Stimulated activated naive CD4-positive, alpha-beta T cell treated with Interleukin-2 at 50 U/mL for 16 hours (primary cell): ENCODE data around the gene ETHE1.

ENCODE experiments used
- DNase-seq: peaks from one replicate; lab custom pipeline; 2025; lab: John Stamatoyannopoulos, UW

Gene ETHE1

GRCh38 chr19:43489310-43489709 is 37.7 kb downstream of the ETHE1 start:
- no peak for DNase-seq

- DNase-seq = no peak
These were observed 38.8 kb downstream of the ETHE1 start for GRCh38 chr19:43488179-43488578.

GRCh38 chr19:43486412-43486811 is 40.6 kb downstream of the ETHE1 start:
- DNase-seq = no peak

- DNase-seq = no peak
These were observed 41.0 kb downstream of the ETHE1 start for GRCh38 chr19:43485951-43486350.

- DNase-seq = no peak
These were observed 43.7 kb downstream of the ETHE1 start for GRCh38 chr19:43483281-43483680.

- no peak for DNase-seq
These were observed 44.8 kb downstream of the ETHE1 start for GRCh38 chr19:43482193-43482592.

- DNase-seq = no peak
These were observed 45.3 kb downstream of the ETHE1 start for GRCh38 chr19:43481701-43482100.

GRCh38 chr19:43480574-43480973 is 46.4 kb downstream of the ETHE1 start:
- DNase-seq = no peak

- no peak for DNase-seq
These were observed 46.9 kb downstream of the ETHE1 start for GRCh38 chr19:43479961-43480561.

GRCh38 chr19:43479226-43479625 is 47.8 kb downstream of the ETHE1 start:
- no peak for DNase-seq

GRCh38 chr19:43478323-43478722 is 48.7 kb downstream of the ETHE1 start:
- DNase-seq = no peak

- no peak for DNase-seq
These were observed 50.4 kb downstream of the ETHE1 start for GRCh38 chr19:43476606-43477005.

GRCh38 chr19:43474986-43475705 is 51.9 kb downstream of the ETHE1 start:
- peak; percentile 88 for DNase-seq

GRCh38 chr19:43474487-43474886 is 52.5 kb downstream of the ETHE1 start:
- no peak for DNase-seq

GRCh38 chr19:43471091-43471490 is 55.9 kb downstream of the ETHE1 start:
- no peak for DNase-seq

GRCh38 chr19:43470288-43470687 is 56.7 kb downstream of the ETHE1 start:
- no peak for DNase-seq

- no peak for DNase-seq
These were observed 57.9 kb downstream of the ETHE1 start for GRCh38 chr19:43469160-43469480.

- DNase-seq = no peak
These were observed 58.4 kb downstream of the ETHE1 start for GRCh38 chr19:43468354-43469159.

- DNase-seq = no peak
These were observed 59.3 kb downstream of the ETHE1 start for GRCh38 chr19:43467730-43468129.

- DNase-seq = no peak
These were observed 59.7 kb downstream of the ETHE1 start for GRCh38 chr19:43467276-43467675.

- no peak for DNase-seq
These were observed 60.2 kb downstream of the ETHE1 start for GRCh38 chr19:43466793-43467192.

GRCh38 chr19:43465468-43466120 is 61.4 kb downstream of the ETHE1 start, which contains the start of gene LYPD3:
TSS of gene LYPD3 (minus strand) at chr19:43465608. CDS start at chr19:43465571, 37 bp downstream.
- DNase-seq = no peak
